HG03575 (cell line): ENCODE measurements around the gene TAS2R60.

Experiments
- ATAC-seq: cut with Tn5 transposase; IDR thresholded peaks from one replicate; pipeline ENCODE4 v1.9.1; 2021; ENCODE audit not compliant: unreplicated experiment, insufficient number of reproducible peaks, low FRiP score; ENCODE audit errors: extremely low read depth

Gene TAS2R60

DNA sequence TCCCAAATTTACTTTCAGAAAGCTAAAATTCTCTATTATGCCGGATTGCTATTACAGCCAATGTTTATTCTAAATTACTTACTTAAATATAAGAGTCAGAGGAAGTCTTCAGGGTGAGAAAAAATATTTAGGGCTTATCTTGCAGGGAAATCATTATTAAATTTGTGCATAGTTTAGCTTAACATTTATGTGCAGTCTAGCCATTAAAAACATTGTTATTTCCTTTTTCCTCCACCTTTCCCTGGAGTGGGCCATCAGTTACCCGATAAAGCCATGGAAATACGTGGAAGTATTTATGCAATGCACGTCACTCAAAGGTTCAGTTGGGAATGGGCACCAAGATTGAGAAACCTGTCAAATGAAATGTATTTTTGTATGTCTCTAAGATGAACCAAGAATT, 9.5 kb upstream of the TAS2R60 start:
- no peak for ATAC-seq

DNA sequence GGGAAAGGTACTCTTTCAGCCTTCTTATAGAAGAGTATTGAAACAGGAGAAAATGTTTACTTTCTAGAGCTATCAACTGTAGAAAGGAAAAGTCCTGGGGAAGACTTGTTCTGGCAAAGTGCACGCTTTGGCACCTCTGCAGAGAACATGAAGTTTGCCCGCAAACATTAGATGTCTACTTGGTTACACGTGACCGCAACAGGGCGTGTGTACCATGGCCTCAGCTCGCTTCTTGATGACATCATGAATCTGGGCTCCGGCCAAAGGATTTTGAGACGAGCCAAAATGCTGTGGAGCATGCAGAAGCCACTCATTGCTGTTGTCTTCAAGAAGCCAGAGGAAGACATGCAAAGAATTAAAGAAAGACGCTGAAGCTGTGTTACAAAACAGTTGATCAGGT, 8.6 kb upstream of the TAS2R60 start:
- no peak for ATAC-seq

- no peak for ATAC-seq
Measured at GRCh38 chr7:143435266-143435665, 8.0 kb upstream of the TAS2R60 start.

DNA sequence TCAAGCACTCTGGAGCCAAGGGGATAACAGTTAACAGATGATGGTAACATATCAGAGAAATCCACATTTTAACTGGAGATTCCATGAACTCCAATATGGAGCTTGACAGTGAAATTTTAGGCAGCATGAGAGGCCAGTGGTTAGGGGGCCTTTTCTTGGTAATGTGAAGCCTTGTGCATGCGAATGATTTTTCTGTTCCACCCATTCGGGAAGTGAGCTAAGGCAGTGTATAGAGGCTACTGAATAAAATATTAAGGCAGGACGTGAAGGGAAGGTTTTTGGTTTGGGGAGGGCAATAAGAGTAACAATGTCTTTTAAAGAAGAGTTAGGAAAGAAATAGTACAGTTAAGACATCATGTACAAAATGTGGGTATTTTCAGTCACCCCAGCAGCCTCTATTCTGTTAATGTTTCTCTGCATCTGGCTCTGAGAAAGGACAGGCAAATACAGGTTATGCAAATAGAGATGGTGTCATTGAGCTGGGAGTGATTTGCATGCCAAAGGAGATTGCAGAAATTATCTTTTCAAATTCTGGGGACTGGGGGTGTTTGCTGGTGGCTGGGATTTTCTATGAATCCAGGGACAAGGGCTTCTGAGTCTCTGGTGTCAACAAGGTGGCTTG, 6.8 kb upstream of the TAS2R60 start:
- ATAC-seq, result no peak

DNA sequence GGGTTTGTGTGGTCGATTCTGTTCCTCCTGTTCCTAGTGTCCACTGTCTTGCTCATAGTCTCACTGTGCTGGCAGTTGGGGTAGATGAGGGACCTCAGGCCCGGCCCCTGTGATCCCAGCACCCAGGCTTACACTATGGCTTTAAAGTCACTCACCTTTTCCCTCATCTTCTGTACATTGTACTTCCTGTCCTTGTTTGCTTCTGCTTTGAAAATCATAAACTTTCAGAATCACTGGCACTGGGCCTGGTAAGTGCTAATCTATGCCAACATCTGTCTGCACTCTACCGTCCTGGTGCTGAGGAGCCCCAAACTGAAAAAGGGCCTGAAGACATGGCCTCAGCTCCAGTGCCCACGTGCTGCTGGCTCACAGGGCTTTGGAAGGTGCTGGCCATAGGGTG, 5.7 kb upstream of the TAS2R60 start:
- ATAC-seq, result no peak

GRCh38 chr7:143439866-143440265, 3.4 kb upstream of the TAS2R60 start:
- ATAC-seq, result no peak

- ATAC-seq, result no peak
Measured at GRCh38 chr7:143444063-143444782, 970 bp downstream of the TAS2R60 start.

DNA sequence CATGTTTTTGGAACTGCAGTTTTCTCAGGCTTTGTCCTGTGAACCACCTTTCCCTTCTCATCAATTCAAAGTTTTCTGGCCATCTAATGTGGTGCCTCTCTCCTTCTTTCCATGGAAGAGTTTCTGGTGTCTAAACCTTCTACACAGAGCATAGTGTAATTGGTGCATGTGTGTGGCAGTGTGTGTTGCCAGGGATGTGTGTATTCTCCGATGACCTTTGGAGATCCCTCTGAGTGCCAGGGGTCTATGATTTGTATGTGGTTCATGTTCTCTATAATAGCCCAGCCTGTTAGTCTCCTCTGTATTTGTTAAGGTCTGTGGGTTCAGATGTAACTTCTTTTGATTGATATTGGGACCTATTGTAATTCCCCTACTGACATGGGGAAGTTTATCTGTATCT, 1.5 kb downstream of the TAS2R60 start:
- ATAC-seq, result no peak

GRCh38 chr7:143447466-143447865, 4.2 kb downstream of the TAS2R60 start:
- ATAC-seq, result no peak

DNA sequence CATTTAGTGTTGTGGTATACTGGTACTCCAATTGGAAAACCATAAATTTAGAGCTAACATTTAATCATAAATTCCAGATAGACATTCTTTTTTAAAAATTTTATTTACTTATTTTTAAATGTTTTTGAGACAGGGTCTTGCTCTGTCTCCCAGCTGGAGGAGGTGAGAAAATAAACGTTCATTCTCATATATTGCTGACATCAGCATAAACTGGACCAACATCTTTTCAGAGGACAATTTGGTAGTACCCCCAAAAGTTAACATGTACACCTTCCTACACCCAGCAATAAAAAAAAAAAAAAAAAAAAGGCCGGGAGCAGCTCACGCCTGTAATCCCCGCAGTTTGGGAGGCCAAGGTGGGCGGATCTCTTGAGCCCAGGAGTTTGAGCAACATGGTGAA, 5.2 kb downstream of the TAS2R60 start:
- no peak for ATAC-seq

- no peak for ATAC-seq
Measured at GRCh38 chr7:143449793-143450192, 6.5 kb downstream of the TAS2R60 start.

- ATAC-seq, result no peak
Measured at GRCh38 chr7:143451122-143451521, 7.9 kb downstream of the TAS2R60 start.

- no peak for ATAC-seq
Measured at GRCh38 chr7:143451746-143452145, 8.5 kb downstream of the TAS2R60 start.

- ATAC-seq, result no peak
Measured at GRCh38 chr7:143452495-143452894, 9.2 kb downstream of the TAS2R60 start.

- no peak for ATAC-seq
Measured at GRCh38 chr7:143454091-143454680, 10.9 kb downstream of the TAS2R60 start.

DNA sequence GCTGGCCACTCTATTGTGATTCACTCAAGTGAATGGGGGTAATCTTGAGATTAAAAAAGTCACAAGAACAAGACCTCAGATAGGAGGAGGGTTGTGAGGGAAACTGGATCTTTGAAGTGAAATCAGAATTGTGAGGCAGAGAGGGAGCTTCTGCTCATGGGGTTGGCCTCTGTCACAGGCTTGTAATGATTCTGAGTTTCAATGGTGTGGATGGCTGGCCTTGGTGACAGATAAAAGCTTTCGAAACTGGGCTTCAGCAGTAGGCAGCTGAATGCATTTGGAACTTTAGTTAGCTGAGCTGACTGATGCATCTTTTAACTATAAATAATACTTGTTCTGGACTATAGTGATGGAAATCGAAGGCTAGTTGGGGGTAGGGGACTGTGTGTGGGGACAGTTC, 12.2 kb downstream of the TAS2R60 start:
- ATAC-seq, result no peak

GRCh38 chr7:143455942-143456341, 12.7 kb downstream of the TAS2R60 start:
- no peak for ATAC-seq

- ATAC-seq, result no peak
Measured at GRCh38 chr7:143456992-143457793, 13.9 kb downstream of the TAS2R60 start.

DNA sequence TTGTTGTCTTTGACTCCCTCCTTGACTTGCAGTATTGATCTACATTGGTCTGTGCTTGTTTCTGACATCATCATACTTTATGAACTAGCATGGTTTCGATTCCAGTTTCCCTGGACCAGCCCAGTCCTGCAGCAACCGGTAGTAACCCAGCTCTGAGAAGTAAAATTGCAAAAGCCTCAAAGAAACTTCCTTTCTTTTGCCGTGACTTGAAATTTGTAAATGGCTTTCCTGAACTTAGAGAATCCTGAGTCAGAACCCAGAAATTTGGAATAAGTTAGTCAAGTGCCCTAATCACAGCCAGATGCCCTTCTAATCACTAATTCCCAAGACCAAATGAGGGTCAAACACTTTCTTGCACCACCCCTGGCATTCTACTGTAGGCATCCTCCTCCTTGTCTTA, 15.0 kb downstream of the TAS2R60 start:
- no peak for ATAC-seq

- no peak for ATAC-seq
Measured at GRCh38 chr7:143458681-143459080, 15.4 kb downstream of the TAS2R60 start.
